Activated CD8-positive, alpha-beta memory T cell treated with anti-CD3 and anti-CD28 coated beads for 24 hours (primary cell): ENCODE results near the gene OVOL1.

Experiments used
- DNase-seq: peaks from one replicate; pipeline ENCODE4 v3.0.0-alpha.2; 2020

Gene OVOL1

GRCh38 chr11:65778431-65778900 lies 8.4 kb upstream of the OVOL1 start:
- DNase-seq = peak; percentile 52

GRCh38 chr11:65778901-65779668 lies 7.8 kb upstream of the OVOL1 start:
- DNase-seq = peak; percentile 52

GRCh38 chr11:65779669-65779918 lies 7.3 kb upstream of the OVOL1 start:
- no peak for DNase-seq

GRCh38 chr11:65779919-65780769 lies 6.7 kb upstream of the OVOL1 start:
- peak; percentile 93 for DNase-seq

GRCh38 chr11:65780770-65781151 lies 6.1 kb upstream of the OVOL1 start, which contains the start of gene AP5B1:
TSS of gene AP5B1 (minus strand) at chr11:65780976. CDS start at chr11:65780591, 385 bp downstream.
- DNase-seq = no peak

- peak; percentile 89 for DNase-seq
Observed at GRCh38 chr11:65781152-65781961, 5.5 kb upstream of the OVOL1 start.

GRCh38 chr11:65781962-65782815 lies 4.7 kb upstream of the OVOL1 start:
- DNase-seq = peak; percentile 55

- DNase-seq = no peak
Observed at GRCh38 chr11:65782816-65783228, 4.0 kb upstream of the OVOL1 start.

- DNase-seq = no peak
Observed at GRCh38 chr11:65785319-65786007, 1.4 kb upstream of the OVOL1 start.

- DNase-seq = peak; percentile 70
Observed at GRCh38 chr11:65786008-65786785, 666 bp upstream of the OVOL1 start.

GRCh38 chr11:65787649-65788622 lies 1.1 kb downstream of the OVOL1 start:
- no peak for DNase-seq

- no peak for DNase-seq
Observed at GRCh38 chr11:65788821-65789220, 2.0 kb downstream of the OVOL1 start.

- DNase-seq = no peak
Observed at GRCh38 chr11:65789230-65790103, 2.6 kb downstream of the OVOL1 start.

GRCh38 chr11:65790104-65790901 lies 3.4 kb downstream of the OVOL1 start:
- DNase-seq = no peak

GRCh38 chr11:65790902-65791650 lies 4.2 kb downstream of the OVOL1 start:
- no peak for DNase-seq

GRCh38 chr11:65791719-65792213 lies 4.9 kb downstream of the OVOL1 start:
- DNase-seq = peak; percentile 82

GRCh38 chr11:65792456-65792855 lies 5.6 kb downstream of the OVOL1 start:
- no peak for DNase-seq
